Hematopoietic multipotent progenitor cell treated with erythropoietin and hydrocortisone succinate and interleukin-3 and kit ligand, for 17 days (in vitro differentiated cells): Measurements from ENCODE around the gene TMEM30A.

Source experiments
- DNase-seq: peaks from one replicate; pipeline ENCODE4 v3.0.0-alpha.2; 2015; ENCODE audit warnings: low spot score

TMEM30A gene

DNA sequence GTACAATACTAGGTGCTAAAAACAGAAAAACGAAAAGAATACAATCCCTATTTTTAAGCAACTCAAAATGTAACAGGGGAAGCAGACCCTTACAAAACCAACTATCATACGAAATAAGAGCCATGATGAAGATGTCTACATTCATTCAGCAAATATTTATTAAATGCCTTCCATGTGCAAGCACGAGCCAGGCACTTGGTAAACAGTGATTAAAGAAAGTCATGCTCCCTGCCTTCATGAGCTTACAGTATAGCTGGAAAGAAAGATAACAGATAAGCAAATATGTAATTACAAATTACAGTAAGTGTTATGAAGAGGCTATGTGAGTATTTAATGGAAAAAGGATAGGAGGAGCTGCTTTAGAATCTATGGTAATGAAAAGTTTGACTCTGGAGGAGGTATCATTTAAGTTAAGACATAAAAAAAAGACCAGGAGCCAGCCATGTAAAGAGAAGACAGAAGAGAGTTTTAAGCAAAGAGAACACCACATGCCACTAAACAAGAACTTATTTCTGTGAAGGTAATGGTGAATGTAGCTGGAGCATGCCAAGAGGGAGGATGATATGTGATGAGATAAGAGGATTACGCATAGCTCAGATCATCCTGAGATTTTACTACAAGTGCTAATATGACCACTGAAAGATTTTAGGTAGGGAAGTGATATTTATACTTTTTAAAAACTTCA lies 21.7 kb downstream of the TMEM30A start:
- DNase-seq = no peak

DNA sequence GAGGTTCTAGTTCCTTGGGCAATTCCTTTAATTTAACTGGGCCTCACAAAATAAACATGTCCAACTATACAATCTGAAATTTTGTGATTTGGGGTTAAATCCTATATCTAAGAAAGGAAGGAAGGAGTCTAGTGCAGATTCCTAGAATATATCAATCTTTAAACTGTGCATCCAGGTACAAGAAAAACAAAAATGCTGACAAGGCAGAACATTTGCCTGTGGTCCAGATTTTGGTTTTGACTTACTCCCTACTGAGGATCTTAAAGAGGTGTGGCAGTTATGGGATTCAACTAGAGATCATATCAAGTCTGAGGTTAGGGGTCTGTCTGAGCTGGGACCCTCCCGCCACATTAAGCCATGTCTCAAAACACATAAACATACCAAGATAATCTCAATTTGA lies 23.3 kb downstream of the TMEM30A start:
- DNase-seq = no peak

DNA sequence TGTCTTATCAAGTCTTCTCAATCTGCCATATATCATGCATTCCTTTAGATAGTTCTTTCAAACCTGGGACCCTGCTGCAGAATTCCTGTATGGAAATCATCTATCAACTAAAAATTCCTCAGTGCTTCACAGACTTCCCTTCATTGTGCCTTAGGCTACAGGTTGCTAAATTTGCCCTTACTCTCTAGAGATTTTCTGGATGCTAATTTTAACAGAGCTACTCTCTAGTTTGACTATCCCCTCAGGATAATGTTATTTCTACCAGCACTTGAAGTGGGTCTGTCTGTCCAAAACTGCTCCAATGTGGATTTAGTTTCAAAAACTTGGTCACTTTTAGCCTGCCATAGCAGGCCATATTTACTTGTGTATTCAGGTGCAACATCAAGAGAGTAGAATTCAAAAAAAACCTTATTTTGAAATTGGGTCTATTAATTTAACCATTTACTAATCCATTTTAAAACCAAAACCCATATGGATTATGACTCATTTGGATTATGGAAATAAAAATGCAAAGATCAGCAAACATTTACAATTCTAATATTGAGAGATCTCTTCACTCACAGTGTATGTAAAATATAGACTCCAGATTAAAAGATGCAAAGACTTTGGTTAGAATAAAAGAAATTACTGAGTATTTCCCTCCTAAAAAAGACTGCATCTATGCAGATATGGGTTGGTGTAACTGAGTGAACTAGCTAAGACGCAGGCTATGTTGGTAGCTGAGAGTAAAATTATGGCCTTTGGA lies 27.1 kb downstream of the TMEM30A start:
- no peak for DNase-seq

DNA sequence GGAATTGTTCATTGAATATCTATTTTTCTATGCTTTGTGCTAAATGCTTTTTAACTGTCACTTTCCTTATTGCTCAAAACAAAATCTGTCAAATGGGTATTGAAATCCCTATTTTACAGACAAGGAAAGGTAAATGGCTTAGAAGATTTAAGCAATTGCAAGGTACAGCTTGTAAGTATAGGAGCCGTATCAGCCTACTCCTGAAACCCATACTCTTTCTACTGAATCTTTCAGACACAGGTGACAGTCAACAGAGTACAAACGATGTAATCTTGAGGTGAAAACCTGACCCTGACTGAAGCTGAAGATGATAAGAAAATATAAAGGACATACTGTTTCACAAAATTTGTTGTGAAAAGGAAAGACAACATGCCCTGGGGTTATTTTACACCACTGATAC lies 34.0 kb downstream of the TMEM30A start:
- no peak for DNase-seq

DNA sequence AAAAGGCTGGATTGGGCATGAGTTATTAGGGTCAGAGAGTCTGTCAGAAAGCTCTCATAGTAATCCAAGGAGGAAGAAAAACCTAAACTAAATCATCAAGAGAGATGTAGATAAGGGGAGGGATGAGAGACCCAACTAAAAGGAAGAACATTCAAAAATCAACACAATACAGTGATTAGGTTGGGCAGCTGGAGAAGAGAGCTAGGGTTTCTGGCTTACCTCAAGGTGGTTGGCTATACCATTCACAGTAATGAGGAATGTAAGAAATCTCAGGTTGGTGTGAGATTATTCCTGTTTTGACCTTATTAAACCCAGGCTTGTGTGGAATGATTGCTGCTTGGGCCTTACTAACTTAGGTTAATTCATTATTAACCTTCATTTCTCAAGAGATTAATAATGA lies 34.8 kb downstream of the TMEM30A start:
- no peak for DNase-seq

DNA sequence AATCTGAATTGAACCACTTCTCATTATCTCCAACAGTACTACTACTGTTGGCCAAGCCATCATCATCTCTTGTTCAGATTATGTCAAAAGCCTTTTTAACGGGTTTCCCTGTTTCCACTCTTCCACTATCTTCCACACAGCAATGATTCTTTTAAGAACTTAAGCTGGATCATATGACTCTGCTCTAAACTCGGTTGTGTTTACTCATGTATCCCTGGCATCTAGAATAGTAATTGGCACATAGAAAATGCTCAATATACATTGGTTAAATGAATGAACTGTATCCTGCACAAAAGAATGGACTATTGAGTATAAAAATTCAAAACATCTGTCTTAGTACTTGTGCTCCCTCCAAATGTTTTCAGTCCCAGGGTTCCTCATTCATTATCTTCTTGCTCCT lies 38.2 kb downstream of the TMEM30A start:
- DNase-seq = no peak

DNA sequence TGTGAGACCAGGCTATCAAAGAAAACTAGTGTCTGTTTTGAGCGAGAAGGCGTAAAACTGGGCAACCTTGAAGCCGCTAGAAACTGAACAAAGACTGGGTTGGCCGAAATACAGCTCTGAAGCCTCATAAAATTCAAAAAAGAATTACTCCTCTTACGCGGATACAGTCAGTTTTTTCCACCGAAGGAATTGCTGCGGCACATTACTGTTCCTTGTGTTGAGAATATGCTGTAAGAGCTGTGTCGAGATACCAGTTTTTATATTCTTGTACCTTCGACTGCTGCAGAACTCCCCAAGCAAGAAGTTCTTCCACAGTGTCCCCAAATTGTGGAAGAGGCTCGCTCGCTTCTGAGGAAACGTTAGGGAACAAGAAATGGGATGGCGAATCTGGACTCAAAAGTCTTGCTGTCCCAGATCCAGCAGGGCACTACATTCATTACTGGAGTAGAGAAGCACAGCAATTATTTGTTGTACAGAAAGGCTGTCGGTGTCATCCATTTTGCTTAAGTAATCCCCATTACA lies 40.5 kb downstream of the TMEM30A start:
- no peak for DNase-seq

DNA sequence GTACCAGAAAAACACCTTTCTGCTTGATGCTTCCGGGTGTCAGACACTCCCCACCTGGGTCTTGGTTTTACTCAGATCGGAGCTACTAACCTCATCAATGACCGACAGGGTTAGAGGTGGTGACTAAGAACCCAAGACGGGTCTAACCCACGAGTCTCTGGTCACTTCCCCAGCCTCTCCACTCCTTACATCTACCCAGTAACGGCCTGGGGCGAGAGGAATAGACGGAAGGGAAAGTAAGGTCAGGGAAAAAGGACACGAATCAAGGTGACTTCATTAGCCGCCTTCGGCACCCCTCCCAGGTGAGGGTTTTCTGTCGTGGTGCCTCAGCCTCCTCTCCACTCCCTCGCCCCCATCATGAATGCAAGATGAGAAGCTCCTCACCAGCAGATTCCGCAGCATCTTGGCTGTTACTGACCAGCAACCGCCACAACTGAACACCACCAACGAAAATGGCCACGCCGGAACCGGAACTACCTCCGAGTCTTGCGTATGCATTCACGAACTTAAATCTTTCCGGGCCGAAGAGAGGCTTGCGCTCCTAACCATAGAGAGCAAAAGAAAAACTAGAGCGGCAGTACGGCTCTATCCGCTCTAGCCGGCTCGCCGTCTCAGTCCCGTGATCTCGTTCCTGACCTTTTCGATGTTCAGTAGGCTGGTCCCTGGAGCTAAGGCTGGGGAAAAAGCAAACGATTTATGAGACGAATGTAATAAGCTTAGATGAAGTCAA lies 41.1 kb downstream of the TMEM30A start, which contains the start of gene COX7A2:
Gene COX7A2, minus strand, starts transcription at position 469 of the 730 bp plus-strand sequence. Its CDS starts 67 bp downstream, at position 402.
- peak; percentile 88 for DNase-seq

DNA sequence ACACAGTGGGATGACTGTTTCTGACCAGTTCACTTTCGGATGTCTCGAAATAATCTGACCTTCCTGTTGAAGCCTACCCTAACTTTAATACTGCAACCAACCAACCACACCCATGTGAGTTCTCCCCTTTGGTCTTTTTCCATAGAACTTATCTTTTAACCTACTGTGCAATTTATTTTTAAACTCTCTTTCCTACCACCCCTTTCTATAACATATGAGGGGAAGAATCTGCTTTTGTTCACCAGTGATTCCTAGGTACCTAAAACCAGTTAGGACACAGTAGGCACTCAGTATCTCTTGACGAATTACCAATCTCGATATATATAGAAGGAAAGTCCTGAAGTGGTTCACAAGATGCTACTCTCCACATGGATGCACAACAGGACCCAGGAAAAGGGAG lies 48.0 kb downstream of the TMEM30A start:
- DNase-seq = no peak

DNA sequence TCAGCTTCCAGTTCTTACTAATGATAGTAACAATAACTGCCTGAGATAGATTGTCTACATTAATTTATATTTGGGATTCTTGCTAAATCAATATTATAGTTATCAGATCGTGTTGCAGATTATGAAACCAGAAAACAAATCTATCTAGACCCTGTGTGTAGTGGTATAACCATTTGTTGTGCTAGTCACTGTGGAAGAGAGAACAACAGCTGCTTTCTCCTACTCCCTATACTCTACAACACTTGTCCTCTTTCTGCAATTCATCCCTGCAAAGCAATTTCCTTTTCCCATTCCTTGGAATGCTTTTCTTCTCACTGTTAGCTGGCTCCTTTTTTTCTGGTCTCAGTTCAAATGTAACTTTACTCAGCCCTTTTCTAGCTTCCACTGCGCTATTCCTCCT lies 49.3 kb downstream of the TMEM30A start:
- DNase-seq = no peak

DNA sequence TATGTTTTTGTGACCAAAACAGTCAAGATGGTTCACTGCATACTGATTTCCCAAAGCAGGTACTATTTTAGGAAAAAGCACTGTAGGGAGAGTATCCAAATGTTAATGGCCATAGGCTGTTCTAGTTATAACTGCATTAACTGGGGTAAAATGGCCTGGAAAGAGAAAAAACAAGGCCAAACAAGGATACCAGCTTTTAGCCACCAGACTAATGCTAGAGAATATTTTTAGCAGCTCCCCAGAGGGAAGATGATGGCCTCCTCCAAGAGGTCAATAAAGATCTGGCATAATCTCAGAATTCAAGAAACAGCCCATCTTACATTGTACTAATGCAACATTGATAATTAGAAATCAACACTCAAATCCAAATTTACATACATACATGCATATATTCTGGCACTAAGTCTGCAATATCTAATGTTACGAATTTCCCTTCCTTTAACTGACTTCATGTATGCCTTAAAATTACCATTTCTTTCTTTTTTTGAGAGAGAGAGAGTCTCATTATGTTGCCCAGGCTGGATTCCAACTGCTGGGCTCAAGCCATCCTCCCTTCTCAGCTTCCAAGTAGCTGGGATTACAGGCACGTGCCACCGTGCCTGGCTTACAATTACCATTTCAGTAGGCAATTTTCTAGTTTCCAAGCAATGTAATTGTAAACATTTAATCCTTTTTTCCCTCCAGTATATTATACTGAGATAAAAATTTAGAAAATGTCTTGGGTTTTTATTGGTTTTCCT lies 50.3 kb downstream of the TMEM30A start:
- no peak for DNase-seq

DNA sequence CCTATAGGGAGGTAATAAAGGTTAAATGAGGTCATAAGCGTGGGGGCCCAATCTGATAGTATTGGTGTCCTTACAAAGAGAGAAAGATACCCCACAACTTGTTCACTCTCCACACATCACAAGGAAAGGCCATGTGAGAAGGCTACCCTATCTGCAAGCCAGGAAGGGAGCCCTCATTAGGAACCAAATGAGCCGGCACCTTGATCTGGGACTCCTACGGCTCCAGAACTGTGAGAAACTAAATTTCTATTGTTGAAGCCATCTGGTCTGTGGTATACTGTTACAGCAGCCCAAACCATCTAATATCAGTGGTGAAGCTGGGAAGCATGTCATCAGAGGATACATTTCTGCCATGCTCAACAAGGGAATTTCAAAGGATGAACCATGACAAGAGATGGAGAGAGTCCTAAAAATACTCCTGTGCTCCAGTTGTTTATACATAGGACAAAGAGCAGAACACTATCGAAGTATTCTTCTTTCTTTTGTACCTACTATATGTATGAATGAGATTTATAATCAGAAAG lies 51.4 kb downstream of the TMEM30A start:
- DNase-seq = no peak

DNA sequence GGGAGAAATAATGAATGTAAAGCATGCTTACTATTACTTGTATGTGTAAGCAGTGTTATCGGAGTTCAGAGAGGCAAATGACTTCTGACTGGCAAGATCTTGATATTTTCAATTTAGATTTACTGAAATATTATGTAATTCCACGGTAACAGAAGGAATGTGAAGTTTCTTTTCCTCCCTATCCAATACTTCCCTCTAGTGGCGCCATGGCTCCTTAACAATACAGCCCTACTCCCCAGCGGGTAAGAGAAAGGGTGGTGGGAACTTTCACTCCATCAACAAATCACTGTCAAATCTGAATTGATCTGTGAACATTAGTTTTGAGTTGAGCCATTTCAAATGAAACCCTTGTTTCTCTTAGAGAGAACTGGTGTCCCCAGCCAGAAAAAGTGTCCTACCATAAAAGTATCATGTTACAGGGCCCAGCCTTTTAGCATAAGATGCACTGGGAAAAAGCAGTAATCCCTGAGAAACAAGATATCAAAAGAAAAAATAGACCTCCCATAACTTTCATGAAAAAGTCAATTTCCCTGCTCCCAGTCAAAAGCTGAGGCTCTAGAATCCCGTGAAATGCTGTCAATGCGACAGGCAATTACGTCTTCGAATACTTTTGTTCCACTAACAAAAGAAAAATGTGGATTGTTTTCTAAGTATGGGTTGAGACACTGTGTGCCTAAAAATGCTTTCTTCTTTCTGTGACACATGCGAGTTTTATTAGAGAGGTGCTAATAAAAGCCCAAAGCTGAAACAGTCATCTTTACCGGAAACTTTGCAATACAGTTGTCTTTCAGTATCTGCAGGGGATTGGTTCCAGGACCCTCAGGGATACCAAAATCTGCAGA lies 53.9 kb downstream of the TMEM30A start:
- DNase-seq = no peak

DNA sequence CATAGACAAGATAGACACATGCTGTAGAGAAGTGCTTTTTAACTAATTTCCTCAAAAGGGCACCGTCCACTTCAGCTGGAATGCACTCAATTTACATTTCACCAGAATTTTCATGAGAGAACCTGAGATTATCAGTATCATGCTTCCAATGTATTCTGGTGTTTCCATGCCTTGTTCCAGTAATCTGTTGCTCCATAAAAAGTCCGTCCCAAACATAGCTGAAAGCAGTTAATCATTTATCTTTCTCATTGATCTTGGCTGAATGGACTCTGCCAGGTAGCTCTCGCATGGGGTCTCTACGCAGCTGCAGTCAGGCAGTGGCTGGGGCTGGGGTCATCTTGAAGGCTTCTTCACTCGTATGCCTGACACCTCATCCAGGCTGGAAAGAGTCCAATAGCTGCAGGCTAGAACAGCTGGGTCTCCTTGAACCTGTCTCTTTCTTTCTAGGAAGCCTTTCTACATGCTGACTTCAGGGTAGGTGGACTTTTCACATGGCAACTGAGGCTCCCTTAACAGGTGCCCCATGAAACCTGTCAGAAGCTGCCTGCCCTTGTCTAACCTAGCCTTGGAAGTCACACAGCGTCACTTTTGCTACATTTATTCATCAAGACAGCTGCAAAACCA lies 60.2 kb downstream of the TMEM30A start:
- DNase-seq = no peak

DNA sequence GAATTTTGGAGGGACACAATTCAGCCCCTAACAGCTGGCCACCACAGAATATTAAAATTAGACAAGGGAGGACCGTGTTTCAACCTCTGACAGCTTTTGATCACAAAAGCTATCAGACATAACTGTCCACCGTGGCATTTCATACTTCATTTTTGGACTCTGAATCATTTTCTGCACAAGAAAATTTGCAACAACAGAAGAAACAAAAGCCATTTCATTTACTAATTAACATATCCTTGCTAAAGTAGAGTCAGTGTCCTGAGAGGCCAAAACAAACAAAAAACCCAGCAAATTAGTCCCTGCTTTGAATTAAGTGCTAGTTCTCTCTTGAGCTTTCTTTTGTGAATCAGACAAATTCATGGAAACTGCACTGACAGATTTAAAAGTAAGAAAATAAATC lies 61.2 kb downstream of the TMEM30A start:
- DNase-seq = no peak

DNA sequence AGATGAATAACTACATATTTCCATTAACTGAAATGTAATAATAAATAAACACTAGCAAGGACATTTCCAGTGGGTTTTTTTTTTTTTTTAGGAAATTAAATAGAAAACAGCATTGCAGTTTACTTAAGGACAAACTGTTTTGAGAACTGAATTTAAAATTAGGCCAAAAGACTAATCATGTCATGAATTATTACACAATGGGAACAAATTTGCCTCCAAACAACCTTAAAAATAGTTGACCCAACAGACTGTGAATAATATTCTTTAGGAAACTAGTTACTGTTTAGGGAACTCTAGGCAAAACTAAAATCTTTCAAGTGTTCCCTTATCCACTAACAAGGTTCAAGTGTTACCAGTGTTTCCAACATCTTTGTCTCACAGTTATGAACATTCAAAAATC lies 62.3 kb downstream of the TMEM30A start:
- DNase-seq = no peak

DNA sequence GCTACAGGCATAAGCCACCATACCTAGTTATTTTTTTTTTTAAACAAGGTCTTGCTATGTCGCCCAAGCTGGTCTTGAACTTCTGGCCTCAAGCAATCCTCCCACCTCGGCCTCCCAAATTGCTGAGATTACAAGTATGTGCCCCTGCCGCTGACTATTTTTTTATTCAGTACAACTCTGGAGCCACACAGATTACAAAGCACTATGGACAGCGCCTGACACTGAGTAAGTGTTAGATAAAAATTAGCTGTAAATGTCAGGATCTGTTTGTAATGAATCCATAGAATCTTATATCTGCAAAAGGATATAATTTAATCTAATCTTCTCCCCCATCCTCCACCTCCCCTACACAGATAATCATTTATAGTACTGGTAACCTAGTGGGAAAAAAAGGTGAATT lies 63.5 kb downstream of the TMEM30A start:
- DNase-seq = no peak

DNA sequence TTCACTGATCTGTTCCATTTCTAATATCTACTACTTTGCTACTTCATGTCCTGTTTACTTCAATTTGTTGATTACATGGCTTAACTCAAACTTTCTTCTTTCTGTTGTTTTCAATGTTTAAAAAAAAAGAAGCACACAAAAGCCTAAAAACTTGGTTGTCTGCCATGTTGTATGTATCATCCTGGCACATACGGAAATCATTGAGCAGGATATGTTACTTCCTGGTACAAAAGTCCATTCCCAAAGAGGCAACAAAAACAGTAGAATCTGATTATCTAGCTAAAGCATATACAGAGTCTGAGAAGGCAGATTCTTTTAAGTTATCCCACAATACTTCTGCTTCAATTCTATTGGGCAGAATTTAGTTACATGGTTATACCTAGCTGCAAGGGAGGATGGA lies 64.2 kb downstream of the TMEM30A start:
- DNase-seq = no peak

DNA sequence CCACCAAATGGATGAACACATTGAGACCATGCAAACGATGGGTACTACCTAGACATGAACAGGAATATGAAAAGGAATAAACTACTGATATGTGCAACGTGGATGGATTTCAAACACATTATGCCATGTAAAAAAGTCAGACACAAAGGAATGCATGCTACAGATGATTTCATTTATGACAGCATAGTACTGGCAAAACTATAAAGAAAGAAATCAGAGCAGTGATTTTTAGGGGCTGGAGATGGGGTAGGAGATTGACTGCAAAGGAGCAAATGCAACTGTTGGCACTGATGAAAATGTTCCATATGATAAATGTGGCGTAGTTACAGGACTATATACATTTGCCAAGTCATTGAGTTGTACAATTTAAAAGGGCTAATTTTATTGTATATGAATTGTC lies 65.3 kb downstream of the TMEM30A start:
- no peak for DNase-seq

DNA sequence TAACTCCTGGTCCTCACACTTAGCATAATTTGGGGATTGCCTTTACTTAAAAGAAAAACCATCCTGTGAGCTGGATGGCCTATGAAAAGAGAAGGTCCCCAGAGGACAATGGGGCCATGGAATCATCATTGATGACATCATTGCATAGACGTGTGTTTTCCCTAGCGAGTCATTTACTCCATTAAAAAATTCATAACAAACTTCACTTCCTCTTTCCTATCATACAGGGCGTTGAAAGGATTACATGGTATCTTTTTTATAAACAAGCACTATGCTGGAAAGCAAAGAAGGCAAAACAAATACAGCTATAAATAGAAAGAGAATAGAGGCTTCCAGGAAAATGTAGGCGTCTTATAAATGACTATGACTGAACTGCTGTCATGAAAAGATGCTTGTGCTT lies 67.4 kb downstream of the TMEM30A start:
- no peak for DNase-seq

DNA sequence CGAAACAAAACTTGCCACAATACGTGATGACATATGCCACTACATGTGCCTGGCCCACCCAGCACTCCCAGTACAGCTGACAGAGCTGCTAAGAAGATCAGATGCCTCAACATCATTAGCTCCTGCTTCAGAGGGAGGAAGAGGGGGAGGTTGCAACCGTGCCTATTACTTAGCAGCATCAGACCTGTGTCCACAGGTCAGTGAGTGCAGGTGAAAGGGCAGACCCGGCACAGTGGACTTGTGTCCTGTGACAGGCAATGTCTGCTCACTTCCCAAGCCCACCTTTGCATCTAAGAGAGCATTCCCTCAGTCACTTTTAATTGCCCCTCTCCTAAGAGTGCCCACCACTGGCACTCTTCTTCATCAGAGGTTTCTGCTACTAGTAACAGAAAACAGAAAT lies 69.3 kb downstream of the TMEM30A start:
- no peak for DNase-seq
